K562 (cell line): ENCODE results near the gene TOR1A. TPM values are rescaled to one million over a fixed set of nuclear protein-coding genes. Genes with fewer than 3 reads are reported as not detected.
A peak's percentile ranks its signal among the peaks of the same experiment; 100 is the strongest.

Source experiments
- ARID1B ChIP-seq: fragments of 450-650 bp; IDR thresholded peaks from 2 replicates; pipeline ENCODE4 v1.6.1; 2016; ENCODE audit warnings: antibody characterized with exemption, mild to moderate bottlenecking, inconsistent platforms
- ESRRA ChIP-seq: fragments of 450-650 bp; IDR thresholded peaks from 2 replicates; pipeline ENCODE4 v1.6.1; 2014; ENCODE audit warnings: low read depth, mild to moderate bottlenecking, moderate library complexity, borderline replicate concordance
- ETV1 ChIP-seq: fragments of 450-650 bp; conservative IDR thresholded peaks from 2 replicates; pipeline ENCODE4 v1.6.1; 2016; ENCODE audit warnings: missing genetic modification characterization, control low read depth, low read depth, missing compliant biosample characterization
- FOSL1 ChIP-seq: fragments of 200-800 bp; sonication (Bioruptor generic); conservative IDR thresholded peaks from 2 replicates; pipeline ENCODE4 v1.6.1; 2016; ENCODE audit warnings: missing genetic modification characterization, missing compliant biosample characterization
- KAT7 ChIP-seq: sonication (generic); formaldehyde crosslinking; IDR thresholded peaks from 2 replicates; pipeline ENCODE4 v1.8.0; 2022; ENCODE audit warnings: missing genetic modification reagents, mild to moderate bottlenecking, borderline replicate concordance
- NEUROD1 ChIP-seq: fragments of 150-350 bp; IDR thresholded peaks from 2 replicates; pipeline ENCODE4 v1.6.1; 2014; ENCODE audit warnings: borderline replicate concordance, low read length, low read depth; ENCODE audit not compliant: partially characterized antibody
- PHF21A ChIP-seq: fragments of 450-650 bp; IDR thresholded peaks from 2 replicates; pipeline ENCODE4 v1.6.1; 2017; ENCODE audit warnings: low read depth, borderline replicate concordance
- RBFOX2 ChIP-seq: fragments of 200-400 bp; formaldehyde crosslinking; IDR thresholded peaks from 2 replicates; pipeline ENCODE4 v1.6.1; 2017; ENCODE audit warnings: low read depth, mild to moderate bottlenecking, low read length, moderate library complexity
- SMAD3 ChIP-seq: fragments of 450-650 bp; formaldehyde crosslinking; conservative IDR thresholded peaks from 2 replicates; pipeline ENCODE4 v1.4.0; 2020; ENCODE audit warnings: mild to moderate bottlenecking
- SMAD4 ChIP-seq: fragments of 250-450 bp; sonication (Bioruptor Pico); conservative IDR thresholded peaks from 2 replicates; pipeline ENCODE4 v1.8.0; 2021; ENCODE audit warnings: inconsistent platforms, mild to moderate bottlenecking, moderate library complexity
- TOE1 ChIP-seq, 2 experiments: fragments of 450-650 bp in 1 of 2; sonication (generic) in 1 of 2; formaldehyde crosslinking in 1 of 2; IDR thresholded peaks; 2 replicates each; pipeline versions ENCODE4 v1.7.1 to v1.8.0; 2016 to 2022; ENCODE audit warnings: borderline replicate concordance in 2 of 2, mild to moderate bottlenecking in 2 of 2, antibody characterized with exemption in 1 of 2, inconsistent platforms in 1 of 2, low read depth in 1 of 2, missing genetic modification reagents in 1 of 2, moderate library complexity in 1 of 2
- TRIM25 ChIP-seq: fragments of 450-650 bp; IDR thresholded peaks from 2 replicates; pipeline ENCODE4 v1.7.0; 2016; ENCODE audit warnings: borderline replicate concordance
- VEZF1 ChIP-seq: fragments of 200-800 bp; sonication (Bioruptor generic); IDR thresholded peaks from 2 replicates; pipeline ENCODE4 v1.6.1; 2017; ENCODE audit warnings: missing genetic modification characterization, missing compliant biosample characterization
- ZBTB12 ChIP-seq: fragments of 250-450 bp; sonication (Bioruptor Pico); IDR thresholded peaks from 2 replicates; pipeline ENCODE4 v1.4.0; 2020
- ZNF24 ChIP-seq: fragments of 450-650 bp; IDR thresholded peaks from 2 replicates; pipeline ENCODE4 v1.6.1; 2016
- ZNF785 ChIP-seq: fragments of 250-450 bp; sonication (Bioruptor Pico); IDR thresholded peaks from 2 replicates; pipeline ENCODE4 v1.4.0; 2020; ENCODE audit warnings: mild to moderate bottlenecking
- polyA plus RNA-seq, 8 experiments: library from polyadenylated mRNA; depleted of rRNA in 4 of 8; stranded (reverse) in 5 of 8; unstranded in 3 of 8; fragments of >200 nt; fragmentation: Nextera tagmentation in 2 of 8; fragmentation: Illumina TruSeq in 1 of 8; extraction: Ambion mirVana in 2 of 8; extraction: Trizol in 1 of 8; gene quantifications; 2 replicates each; pipeline versions ENCODE4 v1.2.1 to v1.2.3, GENCODE V29; 2011 to 2014; ENCODE audit warnings: inconsistent platforms in 1 of 8, missing spikeins in 1 of 8
- total RNA-seq, 7 experiments: library from RNA; depleted of rRNA in 6 of 7; stranded (reverse); fragments of >200 nt in 6 of 7; fragmentation: Illumina TruSeq in 2 of 7; extraction: Trizol in 2 of 7; gene quantifications; 2 replicates each; pipeline versions ENCODE4 v1.2.1 to v1.2.3, GENCODE V29; 2011 to 2021; ENCODE audit warnings: low replicate concordance in 1 of 7
- TF ChIP-seq, protein P1 (sequence below): fragments of 200-800 bp; sonication (Bioruptor generic); IDR thresholded peaks from 2 replicates; pipeline ENCODE4 v1.6.1; 2017; ENCODE audit warnings: missing genetic modification characterization, missing compliant biosample characterization
- TF ChIP-seq, protein P2 (sequence below): fragments of 250-450 bp; sonication (Bioruptor Pico); IDR thresholded peaks from 2 replicates; pipeline ENCODE4 v1.4.0; 2020; ENCODE audit warnings: mild to moderate bottlenecking, moderate library complexity

Gene TOR1A
- total and polyA plus RNA-seq, 9 of the 15 experiments (the other 6 are each of a cell fraction or from before 2014, with no cell fraction given): 4.5 to 85.8 (median 51.3) TPM

GRCh38 chr9:129776938-129777768 lies 46.8 kb downstream of the TOR1A start (continued):
- TF ChIP-seq SMAD3 (CRISPR knock-in tag) (peak; percentile 67; the same call in 1 of the 2 replicates), SMAD4 (CRISPR knock-in tag) (peak; percentile 89), ZBTB12 (CRISPR knock-in tag) (peak; percentile 96), VEZF1 (CRISPR knock-in tag) (peak; percentile 99), RBFOX2 (peak; percentile 46), ZNF24 (peak; percentile 92; the same call in 1 of the 2 replicates), ARID1B (peak; percentile 85), ZNF785 (CRISPR knock-in tag) (no peak), TOE1 (IDR thresholded peaks at IDR 0.05; ENCODE audit: borderline replicate concordance) (peak; percentile 93), TOE1 (CRISPR knock-in tag; IDR thresholded peaks at IDR 0.05; ENCODE audit: borderline replicate concordance, low read depth) (no peak), ESRRA (peak; percentile 98), ETV1 (tag) (peak; percentile 56), TRIM25 (no peak), NEUROD1 (peak; percentile 99), PHF21A (peak; percentile 79; the same call in 1 of the 2 replicates), KAT7 (CRISPR knock-in tag) (0 out of 2 replicates have a peak, but pooled peaks have one; percentile 17), FOSL1 (tag) (peak; percentile 98)
- TF ChIP-seq, protein P1, sequence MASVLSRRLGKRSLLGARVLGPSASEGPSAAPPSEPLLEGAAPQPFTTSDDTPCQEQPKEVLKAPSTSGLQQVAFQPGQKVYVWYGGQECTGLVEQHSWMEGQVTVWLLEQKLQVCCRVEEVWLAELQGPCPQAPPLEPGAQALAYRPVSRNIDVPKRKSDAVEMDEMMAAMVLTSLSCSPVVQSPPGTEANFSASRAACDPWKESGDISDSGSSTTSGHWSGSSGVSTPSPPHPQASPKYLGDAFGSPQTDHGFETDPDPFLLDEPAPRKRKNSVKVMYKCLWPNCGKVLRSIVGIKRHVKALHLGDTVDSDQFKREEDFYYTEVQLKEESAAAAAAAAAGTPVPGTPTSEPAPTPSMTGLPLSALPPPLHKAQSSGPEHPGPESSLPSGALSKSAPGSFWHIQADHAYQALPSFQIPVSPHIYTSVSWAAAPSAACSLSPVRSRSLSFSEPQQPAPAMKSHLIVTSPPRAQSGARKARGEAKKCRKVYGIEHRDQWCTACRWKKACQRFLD (CRISPR knock-in tag): peak; percentile 59; the same call in 1 of the 2 replicates
- TF ChIP-seq, protein P2, sequence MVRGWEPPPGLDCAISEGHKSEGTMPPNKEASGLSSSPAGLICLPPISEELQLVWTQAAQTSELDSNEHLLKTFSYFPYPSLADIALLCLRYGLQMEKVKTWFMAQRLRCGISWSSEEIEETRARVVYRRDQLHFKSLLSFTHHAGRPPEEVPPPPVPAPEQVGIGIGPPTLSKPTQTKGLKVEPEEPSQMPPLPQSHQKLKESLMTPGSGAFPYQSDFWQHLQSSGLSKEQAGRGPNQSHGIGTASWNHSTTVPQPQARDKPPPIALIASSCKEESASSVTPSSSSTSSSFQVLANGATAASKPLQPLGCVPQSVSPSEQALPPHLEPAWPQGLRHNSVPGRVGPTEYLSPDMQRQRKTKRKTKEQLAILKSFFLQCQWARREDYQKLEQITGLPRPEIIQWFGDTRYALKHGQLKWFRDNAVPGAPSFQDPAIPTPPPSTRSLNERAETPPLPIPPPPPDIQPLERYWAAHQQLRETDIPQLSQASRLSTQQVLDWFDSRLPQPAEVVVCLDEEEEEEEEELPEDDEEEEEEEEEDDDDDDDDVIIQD (CRISPR knock-in tag): no peak
